Measurements from ENCODE around the gene GLOD5.

DNA sequence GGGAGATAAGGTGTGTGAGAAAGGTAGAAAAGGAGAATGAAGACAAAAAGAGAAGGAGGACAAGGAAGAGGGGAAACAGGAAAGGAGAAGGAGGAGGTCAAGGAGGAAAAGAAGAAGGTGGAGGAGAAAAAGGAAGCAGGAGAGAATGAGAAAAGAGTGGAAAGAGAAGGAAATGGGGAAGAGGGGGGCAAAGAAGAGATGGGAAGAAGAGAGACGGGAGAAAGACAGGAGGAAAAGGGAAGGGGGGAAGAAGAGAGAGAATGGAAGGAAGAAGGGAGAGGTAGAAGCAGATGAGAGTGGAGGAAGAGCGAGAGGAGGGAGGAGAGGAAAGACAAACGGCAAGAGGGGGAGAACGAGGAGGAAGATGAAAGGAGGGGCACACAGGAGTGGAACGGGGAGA lies 28.9 kb downstream of the GLOD5 start:
- TF ChIP-seq, protein P1, sequence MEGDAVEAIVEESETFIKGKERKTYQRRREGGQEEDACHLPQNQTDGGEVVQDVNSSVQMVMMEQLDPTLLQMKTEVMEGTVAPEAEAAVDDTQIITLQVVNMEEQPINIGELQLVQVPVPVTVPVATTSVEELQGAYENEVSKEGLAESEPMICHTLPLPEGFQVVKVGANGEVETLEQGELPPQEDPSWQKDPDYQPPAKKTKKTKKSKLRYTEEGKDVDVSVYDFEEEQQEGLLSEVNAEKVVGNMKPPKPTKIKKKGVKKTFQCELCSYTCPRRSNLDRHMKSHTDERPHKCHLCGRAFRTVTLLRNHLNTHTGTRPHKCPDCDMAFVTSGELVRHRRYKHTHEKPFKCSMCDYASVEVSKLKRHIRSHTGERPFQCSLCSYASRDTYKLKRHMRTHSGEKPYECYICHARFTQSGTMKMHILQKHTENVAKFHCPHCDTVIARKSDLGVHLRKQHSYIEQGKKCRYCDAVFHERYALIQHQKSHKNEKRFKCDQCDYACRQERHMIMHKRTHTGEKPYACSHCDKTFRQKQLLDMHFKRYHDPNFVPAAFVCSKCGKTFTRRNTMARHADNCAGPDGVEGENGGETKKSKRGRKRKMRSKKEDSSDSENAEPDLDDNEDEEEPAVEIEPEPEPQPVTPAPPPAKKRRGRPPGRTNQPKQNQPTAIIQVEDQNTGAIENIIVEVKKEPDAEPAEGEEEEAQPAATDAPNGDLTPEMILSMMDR (IDR thresholded peaks at IDR 0.05; ENCODE audit: low read length), result no peak
- no peak for TF ChIP-seq EZH2 (IDR thresholded peaks at IDR 0.05; ENCODE audit: borderline replicate concordance, low read length)
